T-helper 9 cell (primary cell): ENCODE measurements around the gene VWA5B2.

Experiments
- DNase-seq: peaks from one replicate; pipeline ENCODE4 v3.0.0-alpha.2; 2020
- total RNA-seq, 2 donors: gene quantifications; one replicate each; lab custom pipeline; 2026; lab: John Stamatoyannopoulos, UW

Gene VWA5B2
- total RNA-seq, result 0 to 0.14 reads per million in 2 donors

GRCh38 chr3:184229394-184230080, at the start of gene VWA5B2:
TSS of gene VWA5B2 (plus strand) at chr3:184229585. CDS start at chr3:184230529, 944 bp downstream.
- DNase-seq, result peak; percentile 63

DNA sequence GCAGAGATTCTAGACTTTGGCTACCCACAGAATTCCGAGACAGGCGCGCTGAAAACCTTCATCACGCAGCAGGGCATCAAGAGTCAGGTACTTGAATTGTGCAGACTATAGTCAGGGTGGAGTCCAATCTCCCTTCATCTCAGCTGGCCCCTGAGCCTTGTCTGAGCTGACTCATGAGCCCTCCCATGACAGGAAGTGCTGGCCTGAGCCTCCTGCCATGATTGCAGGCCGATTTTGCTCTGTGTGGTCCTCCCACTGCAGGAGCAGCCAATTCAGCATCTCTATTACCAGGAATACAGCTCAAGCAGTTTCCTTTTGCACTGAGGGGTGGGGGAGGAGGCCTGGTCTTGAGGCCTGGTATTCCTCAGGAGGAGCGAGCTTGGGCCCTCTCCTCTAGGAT, 49.2 kb upstream of the VWA5B2 start:
- no peak for DNase-seq

DNA sequence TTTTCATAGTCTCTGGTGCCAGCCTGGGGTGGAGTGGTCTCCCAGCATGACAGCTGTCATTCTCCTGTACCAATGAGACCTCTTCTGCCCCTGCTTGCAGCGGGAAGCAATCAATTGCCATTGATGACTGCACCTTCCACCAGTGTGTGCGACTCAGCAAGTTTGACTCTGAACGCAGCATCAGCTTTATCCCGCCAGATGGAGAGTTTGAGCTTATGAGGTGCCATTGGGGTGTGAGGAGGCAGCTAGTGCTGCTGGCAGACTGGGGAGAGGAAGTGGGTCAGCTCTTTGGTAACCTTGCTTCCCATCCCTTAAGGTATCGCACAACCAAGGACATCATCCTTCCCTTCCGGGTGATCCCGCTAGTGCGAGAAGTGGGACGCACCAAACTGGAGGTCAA, 47.8 kb upstream of the VWA5B2 start:
- no peak for DNase-seq

DNA sequence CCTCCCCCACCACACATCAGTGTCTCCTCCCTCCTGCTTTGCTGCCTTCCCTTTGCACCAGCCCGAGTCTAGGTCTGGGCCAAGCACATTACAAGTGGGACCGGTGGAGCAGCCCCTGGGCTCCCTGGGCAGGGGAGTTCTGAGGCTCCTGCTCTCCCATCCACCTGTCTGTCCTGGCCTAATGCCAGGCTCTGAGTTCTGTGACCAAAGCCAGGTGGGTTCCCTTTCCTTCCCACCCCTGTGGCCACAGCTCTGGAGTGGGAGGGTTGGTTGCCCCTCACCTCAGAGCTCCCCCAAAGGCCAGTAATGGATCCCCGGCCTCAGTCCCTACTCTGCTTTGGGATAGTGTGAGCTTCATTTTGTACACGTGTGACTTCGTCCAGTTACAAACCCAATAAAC, 45.7 kb upstream of the VWA5B2 start:
- DNase-seq, result no peak

- DNase-seq, result no peak
Measured at GRCh38 chr3:184184546-184185230, 44.7 kb upstream of the VWA5B2 start.

- peak; percentile 98 for DNase-seq
Measured at GRCh38 chr3:184185461-184186183, 43.8 kb upstream of the VWA5B2 start.

DNA sequence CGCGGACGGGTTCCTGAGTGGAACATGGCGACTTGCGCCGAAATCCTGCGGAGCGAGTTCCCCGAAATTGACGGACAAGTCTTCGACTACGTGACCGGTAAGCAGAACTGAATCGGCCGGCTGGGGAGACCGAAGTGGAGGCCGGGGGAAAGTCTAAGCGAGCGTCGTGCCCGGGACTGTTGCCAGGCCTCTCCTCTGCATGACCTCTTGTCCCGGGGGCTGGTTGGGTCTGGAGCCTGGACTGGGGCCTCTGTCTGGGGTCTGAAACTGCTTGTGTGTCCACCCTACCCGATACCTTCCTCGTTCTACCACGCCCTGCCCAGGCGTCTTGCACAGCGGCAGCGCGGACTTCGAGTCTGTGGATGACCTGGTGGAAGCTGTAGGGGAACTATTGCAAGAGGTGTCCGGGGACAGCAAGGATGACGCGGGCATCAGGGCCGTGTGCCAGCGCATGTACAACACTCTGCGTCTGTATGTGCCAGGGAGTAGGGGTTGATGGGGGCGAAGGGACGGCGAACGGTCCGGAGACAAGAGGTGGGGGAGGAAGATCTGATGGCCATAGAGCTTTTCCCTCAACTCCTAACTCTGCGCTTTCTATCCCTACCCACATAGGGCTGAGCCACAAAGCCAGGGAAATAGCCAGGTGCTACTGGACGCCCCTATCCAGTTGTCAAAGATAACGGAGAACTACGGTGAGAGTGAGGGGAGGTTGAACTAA, 43.0 kb upstream of the VWA5B2 start, which contains the start of gene ABCF3:
Gene ABCF3, plus strand, starts transcription at position 16 of the 718 bp plus-strand sequence. Its CDS starts 9 bp downstream, at position 25.
- no peak for DNase-seq

DNA sequence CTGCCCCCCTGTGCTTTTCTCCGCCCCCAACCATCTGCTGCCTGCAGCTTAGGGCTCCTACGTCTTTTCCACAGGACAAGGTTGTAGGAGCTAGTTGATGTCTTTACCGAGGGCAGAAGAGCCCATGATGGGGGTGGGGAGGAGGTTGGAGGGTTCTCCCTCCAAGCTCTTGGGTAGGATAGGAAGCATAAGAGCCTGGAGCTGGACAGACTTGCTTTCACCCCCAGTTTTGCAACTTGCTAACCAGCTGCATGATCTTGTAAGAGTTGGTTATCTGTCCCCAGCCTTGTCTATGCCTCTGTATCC, 42.5 kb upstream of the VWA5B2 start:
- DNase-seq, result no peak

GRCh38 chr3:184188080-184188479, 41.3 kb upstream of the VWA5B2 start:
- DNase-seq, result no peak

DNA sequence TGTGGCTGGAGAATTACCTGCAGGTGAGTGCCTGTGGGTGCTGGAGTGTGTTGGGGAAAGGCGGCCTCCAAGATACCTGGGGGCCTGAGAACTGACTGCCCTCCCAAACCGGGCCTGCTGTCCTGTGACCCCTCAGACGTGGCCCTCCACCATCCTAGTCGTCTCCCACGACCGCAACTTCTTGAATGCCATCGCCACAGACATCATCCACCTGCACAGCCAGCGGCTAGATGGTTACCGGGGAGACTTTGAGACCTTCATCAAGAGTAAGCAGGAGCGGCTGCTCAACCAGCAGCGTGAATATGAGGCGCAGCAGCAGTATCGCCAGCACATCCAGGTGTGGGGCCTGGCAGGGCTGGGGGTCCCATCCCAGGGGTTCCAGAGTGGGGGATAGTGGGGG, 40.0 kb upstream of the VWA5B2 start:
- DNase-seq, result no peak

- DNase-seq, result no peak
Measured at GRCh38 chr3:184192889-184193288, 36.5 kb upstream of the VWA5B2 start.

DNA sequence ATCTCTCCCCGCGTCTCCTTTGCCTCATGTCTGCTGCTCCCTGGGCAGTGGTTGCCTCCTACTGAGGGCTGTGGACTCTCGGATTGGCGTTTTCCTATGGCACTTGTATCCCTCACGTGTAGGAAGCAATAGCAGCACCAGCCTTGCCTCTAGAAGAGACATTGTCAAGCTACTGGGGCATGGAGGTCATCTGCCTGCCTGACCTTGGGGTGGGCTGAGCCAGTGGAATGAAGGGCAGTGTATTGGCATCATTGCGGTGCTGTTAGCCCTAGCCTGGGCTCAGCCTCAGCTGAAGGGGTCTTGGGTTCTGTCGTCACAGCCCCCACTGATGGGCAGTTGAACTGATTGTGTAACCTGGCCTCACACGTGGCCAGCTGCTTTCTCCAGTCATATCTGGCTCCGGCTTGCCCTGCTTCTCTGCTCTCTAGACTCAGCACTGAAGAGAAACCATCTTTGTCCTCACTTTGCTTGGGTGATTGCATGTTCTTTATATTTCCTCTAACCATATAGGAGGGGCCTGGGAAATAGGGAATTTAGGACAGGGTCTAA, 35.3 kb upstream of the VWA5B2 start:
- no peak for DNase-seq

- no peak for DNase-seq
Measured at GRCh38 chr3:184196536-184196935, 32.8 kb upstream of the VWA5B2 start.

- DNase-seq, result no peak
Measured at GRCh38 chr3:184198509-184198908, 30.9 kb upstream of the VWA5B2 start.

DNA sequence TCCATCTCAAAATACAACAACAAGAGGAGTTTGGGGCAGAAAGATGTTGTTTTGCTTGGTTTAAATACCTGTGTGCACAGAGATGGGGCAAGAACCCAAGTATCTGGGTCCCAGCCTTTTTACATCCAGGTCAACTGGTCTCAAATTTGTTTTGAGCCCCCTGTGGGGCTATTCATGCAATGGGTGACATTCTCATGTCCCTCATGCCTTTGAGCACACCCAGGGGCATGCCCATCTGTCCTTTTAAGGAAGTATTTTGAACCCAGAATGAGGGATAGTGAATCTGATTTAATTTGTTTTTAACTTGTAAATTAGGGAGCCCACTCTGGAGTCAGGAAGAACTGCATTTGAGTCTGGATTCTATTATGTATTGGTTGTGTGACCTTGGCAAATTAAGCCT, 28.6 kb upstream of the VWA5B2 start:
- DNase-seq, result no peak

DNA sequence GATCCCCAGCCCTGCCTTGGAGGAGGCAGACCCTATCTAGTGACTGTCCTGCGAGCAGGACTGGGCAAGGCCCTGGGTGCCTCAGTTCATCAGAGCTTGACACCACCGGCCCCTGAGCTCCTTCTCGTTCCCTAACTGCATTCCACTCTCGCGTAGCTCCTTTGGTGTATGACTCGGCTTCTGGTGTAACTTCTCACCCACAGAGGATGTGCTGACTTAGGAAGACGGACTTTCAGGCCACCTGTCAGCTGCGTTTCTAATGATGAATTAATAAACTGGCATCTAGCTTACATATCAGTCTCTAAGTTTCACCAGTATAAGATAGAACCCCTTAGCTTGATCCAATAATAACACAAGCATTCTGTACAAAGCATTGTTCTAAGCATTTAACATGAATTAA, 25.9 kb upstream of the VWA5B2 start:
- no peak for DNase-seq

DNA sequence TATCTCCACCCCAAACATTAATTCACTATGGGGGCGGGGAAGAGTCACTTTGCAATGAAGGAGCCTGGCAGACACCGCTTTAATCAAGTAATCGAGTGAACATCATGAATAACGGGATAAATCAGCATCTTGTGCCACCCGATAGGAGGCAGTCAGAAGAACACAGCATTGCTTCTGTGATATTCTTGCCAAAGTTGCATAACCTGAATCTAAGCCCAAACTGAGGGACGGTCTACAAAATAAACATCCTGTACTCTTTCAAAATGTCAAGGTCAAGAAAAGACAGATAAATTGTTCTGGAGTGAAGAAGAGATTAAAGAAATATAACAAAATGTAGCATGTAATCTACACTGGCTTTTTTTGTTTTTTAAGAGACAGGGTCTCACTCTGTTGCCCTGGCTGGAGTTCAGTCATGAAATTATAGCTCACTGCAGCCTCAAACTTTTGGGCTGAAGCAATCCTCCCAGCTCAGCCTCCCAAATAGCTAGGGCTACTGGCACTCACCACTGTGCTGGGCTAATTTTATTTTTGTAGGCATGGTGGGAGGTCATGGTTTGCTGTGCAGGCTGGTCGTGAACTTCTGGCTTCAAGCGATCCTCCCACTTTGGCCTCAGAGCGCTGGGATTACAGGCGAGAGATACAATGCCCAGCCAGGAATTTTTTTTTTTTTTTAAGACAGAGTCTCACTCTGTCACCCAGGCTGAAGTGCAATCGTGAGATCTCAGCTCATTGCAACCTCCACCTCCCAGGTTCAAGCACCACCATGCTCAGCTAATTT, 20.1 kb upstream of the VWA5B2 start:
- DNase-seq, result no peak

DNA sequence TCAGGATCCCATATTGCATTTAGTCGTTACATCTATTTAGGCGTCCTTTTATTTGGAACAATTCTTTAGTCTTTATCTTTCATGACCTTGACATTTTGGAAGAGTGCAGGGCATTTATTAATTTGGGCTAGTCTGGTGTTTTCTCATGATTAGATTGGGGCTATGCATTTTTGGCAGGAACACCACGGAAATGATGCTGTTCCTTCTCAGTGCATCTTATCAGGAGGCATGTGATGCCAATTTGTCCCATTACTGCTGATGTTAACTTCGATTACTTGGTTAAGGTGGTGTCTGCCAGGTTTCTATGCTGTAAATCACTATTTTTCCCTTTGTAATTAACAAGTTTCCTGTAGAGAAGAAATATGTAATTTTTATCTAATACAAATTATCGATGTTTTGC, 18.1 kb upstream of the VWA5B2 start:
- DNase-seq, result no peak

DNA sequence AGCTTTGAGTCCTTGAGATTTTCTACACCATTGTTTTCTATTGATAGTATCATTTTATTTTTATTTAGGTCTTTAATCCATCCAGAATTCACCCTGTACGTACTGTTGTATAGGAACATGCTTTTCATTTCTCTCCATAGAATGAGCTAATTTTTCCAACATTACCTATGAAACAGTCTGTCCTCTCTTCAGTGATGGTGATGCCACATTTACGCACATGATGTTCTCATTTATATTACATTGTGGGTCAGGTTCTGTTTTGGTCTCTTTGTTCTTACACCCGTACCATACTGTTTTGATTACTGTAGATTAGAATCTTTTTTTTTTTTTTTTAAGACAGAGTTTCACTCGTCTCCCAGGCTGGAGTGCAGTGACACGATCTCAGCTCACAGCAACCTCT, 17.7 kb upstream of the VWA5B2 start:
- no peak for DNase-seq

GRCh38 chr3:184218814-184219213, 10.6 kb upstream of the VWA5B2 start:
- DNase-seq, result no peak

DNA sequence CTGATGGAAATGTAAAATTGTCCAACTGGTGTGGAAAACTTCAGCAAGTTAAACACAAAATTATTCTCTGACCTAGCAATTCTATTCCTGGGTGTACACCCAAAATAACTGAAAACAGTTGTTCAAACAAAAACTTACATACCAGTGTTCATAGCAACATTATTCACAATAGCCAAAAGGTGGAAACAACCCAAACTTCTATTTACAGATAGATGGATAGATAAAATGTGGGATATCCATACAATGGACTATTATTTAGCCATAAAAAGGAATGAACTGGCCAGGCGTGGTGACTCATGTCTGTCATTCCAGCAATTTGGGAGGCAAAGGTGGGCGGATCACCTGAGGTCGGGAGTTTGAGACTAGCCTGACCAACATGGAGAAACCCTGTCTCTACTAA, 6.9 kb upstream of the VWA5B2 start:
- no peak for DNase-seq

GRCh38 chr3:184223946-184224345, 5.4 kb upstream of the VWA5B2 start:
- DNase-seq, result no peak
